Stimulated activated CD8-positive, alpha-beta memory T cell treated with anti-CD3 and anti-CD28 coated beads, Interleukin-4, amount 100 ng/mL, for 24 hours (primary cell): ENCODE results near the gene KRTAP5-6.
A peak's percentile ranks its signal among the peaks of the same experiment; 100 is the strongest.
"Not testable (repeated sequence)": the region's sequence is repeated elsewhere in the genome, so short reads cannot be mapped to it uniquely, and the experiment has no call there.

Experiments
- DNase-seq: peaks from one replicate; pipeline ENCODE4 v3.0.0-alpha.2; 2020; ENCODE audit warnings: low read depth

Gene KRTAP5-6

DNA sequence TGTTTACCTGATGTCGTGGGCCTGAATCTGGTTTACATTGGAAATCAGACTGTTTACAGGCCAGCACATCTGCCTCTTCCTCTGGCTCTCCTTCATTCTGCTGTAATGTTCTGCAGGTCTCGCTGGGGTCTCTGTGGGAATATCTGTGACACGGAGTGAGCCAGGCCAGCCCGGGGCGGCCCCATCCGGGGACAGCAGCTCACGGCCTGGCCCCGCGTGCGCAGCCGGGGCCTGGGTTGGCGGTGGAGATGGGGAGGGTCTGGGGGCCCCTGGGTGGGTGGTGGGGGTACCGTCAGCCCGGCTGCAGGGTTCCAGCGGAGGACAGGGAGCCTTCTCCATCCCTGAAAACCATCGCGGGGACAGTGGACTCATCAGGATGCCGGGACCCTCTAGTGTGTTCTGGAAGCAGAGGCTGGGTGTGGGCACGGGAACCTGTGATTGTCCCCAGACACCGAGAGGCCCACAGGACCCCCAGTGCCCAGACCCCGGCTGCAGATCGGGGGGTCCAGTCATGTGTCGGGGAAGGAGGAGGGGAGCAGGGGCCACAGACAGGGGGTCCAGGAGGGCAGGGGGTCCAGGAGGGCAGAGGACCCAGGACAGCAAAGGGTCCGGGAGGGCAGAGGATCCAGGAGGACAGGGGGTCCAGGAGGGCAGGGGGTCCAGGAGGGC lies 13.0 kb upstream of the KRTAP5-6 start:
- not testable (repeated sequence) for DNase-seq

DNA sequence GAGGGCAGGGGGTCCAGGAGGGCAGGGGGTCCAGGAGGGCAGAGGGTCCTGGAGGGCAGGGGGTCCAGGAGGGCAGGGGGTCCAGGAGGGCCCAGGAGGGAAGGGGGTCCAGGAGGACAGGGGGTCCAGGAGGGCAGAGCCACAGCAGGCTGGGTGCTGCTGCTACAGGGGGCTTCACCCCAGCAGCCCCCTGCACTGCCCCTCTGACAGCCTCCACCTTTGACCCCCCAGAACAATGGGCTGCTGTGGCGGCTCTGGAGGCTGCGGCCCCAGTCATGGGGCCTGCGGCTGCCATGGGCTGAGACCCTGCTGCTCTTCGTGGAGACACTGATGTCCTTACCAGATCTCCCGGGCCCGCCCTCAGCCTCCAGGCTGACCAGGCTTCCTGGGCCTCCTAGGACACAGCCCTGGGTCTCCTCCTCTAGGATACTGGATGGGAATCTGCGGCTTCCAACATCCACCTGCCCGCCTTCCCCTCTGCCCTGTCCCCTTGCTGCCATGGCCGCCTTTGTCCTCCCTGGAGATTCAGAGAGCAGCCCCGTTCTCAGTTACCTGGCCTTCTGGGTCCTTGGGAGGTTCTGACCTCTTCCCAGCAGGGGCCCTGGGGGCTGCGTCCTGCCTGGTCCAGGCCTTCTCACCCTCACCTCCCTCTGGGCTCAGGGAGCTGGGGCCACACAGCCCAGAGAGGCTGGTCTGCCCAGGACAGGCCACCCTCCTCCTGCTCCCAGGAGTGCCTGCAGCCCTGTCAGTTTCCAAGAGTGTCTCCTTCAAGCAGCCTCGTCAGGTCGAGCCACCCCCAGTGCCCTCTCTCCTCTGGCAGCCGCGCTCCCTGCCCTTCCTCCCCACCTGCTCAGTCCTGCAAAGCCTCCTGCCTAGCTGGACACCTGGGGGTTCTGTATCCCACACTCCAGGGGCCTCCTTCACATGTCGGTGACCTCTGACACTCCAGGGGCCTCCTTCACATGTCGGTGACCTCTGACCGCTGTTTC lies 11.8 kb upstream of the KRTAP5-6 start:
- DNase-seq = not testable (repeated sequence)

GRCh38 chr11:1686220-1686619 lies 10.8 kb upstream of the KRTAP5-6 start:
- DNase-seq = not testable (repeated sequence)

DNA sequence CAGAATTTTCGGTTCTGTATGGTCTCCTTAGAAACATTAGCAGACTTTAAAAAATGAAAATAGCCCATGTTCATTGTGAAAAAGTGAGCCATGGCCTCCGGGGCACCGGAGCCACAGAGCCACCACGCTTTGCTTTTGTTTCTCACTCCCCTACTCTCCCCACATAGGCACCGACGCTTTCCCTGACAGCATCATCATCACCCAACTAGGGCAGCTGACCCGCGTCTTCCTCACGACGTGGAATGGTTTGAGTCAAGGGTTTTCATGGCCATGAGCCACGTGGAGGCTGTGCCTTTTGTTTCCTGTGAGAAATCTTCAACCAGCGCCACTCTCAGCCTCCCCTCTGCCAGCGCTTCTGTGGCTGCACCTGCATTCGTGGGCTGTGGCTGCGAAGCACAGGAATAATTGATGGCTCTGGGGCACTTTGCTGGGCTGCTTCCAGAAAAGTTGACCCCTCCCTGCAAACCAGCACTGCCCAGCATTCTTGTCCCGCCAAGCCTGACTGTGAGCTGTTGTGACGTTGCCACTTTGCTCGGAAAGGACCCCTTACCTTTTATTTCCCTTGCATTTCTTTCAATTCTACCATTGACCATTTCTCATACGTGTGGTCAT lies 8.6 kb upstream of the KRTAP5-6 start:
- not testable (repeated sequence) for DNase-seq

DNA sequence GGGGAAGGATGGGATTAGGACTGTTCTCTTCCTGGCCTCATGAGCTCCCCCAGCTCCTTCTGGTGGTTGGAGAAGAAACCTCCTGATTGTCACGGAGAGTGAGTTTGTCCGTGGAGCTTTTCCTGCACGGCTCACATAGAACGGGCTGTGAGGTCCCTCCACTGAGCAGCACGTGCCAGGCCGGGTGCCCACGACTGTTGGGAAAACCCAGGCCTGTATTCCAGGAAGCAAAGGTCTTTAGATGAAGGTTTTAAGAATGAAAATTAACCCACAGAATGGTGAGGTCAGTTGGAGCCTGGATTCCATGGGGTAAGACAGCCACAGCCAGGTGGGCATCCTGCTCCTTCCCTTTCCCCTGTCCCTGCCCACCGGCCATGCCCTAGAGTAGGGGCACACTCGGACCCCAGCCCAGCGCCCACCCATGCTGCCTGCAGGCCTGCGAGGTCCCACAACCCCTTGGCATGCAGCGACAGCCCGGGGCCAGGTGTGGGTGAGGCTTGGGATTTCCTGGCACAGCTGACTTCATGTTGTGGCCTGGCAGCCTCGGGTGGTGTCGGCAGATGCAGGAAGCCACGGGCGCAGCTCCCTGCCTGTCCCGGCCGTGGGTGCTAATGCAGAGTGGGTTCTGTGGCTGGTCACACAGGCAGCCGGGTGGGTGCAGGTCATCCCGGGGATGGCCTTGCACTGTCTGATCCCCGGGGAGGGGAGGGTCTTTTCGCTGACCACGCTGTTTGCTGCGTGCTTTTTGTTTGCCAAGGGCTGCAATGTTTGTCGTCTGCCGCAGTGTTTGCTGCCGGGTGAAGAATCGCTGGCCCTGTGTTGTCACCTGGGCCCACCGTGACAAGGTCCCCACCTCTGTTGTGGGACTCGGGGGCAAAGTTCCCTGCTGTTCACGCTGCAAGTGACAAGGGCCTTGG lies 7.5 kb upstream of the KRTAP5-6 start:
- DNase-seq = not testable (repeated sequence)

DNA sequence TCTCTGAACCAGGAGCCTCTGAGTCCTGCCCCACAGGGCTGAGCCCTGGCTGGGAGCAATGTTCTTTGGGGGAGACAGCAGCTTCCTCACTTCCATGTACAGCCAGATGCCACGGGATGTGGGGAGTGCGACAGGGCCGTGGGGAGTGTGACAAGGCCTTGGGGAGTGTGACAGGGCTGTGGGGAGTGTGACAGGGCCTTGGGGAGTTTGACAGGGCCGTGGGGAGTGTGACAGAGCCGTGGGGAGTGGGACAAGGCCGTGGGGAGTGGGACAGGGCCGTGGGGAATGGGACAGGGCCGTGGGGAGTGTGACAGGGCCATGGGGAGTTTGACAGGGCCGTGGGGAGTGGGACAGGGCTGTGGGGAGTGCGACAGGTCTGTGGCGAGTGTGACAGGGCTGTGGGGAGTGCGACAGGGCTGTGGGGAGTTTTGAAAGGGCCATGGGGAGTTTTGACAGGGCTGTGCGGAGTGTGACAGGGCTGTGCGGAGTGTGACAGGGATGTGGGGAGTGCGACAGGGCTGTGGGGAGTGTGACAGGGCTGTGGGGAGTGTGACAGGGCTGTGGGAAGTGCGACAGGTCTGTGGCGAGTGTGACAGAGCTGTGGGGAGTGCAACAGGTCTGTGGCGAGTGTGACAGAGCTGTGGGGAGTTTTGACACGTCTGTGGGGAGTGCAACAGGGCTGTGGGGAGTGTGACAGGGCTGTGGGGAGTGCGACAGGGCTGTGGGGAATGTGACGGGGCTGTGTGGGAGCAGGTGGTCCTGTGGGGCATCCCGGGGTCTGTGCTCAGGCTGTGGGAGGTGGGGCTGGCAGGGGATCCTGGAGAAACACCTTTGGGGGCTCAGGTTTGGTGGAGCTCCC lies 6.6 kb upstream of the KRTAP5-6 start:
- DNase-seq = no peak

GRCh38 chr11:1691026-1691877 lies 5.7 kb upstream of the KRTAP5-6 start:
- no peak for DNase-seq

DNA sequence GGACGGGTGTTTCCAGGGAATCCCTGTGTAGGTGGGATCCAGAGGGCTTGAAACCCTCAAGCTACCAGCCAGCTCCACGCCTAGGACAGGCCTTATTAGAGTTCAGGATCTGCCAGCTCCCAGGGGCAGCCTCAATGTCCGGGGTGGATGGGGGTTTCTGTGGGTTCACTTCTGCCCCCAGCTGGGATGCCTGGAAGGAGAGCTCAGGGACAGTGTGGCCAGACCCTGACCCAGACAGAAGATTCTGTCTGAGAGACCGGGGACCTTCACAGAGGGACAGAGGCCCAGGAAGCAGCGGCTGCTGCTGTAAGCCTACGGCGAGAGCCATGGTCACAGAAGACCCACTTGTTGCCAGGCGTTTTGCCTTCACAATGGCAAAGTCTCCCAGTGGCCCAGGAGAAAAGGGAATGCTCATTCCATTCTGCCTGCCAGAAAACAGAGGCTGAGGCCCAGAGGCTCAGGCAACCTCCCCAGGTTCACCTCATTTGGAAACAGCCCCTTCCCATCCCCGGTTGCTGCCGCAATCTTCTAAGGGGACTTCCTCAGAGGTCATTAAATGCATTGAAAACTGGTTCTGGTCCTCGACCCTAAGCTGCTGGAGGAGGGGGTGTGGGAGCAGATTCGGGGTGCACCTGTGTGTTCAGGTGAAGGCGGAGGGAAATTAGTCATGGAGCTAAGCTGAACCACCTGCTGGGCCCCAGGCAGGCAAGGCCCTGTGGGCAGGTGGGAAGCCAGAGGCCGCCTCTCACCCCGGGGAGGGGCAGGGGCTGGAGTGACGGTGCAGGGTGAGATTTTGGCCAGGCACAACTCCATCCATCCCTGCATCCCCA lies 4.9 kb upstream of the KRTAP5-6 start:
- DNase-seq = no peak

DNA sequence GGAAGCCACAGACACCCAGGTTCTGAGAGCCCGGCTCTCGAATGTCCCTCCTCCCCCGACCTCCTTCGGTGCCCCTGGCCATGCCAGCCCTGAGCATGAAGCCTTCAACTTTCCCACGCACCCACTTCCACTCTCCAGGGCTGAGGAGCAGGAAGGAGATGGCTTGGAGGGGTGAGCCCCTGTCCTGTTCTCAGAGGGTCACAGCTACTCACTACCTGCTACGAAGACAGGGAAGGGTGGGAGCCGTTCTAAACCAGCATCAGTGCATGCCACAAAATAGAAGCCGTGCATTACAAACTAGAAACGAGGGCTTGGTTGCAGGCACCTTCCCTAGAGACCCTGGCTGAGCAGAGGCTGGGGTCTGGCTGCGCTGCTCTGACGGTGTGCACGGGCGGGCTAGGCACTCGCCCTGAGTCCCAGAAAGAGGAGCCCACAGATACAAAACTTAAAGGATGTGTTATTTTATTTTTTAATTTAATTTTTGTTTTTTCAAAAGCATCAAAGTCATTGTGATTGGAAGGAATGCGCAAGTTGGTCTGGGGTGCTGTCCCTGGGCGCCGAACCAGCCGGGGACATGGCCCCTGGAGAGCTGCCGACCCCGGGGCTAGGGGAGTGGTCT lies 4.2 kb upstream of the KRTAP5-6 start:
- no peak for DNase-seq

DNA sequence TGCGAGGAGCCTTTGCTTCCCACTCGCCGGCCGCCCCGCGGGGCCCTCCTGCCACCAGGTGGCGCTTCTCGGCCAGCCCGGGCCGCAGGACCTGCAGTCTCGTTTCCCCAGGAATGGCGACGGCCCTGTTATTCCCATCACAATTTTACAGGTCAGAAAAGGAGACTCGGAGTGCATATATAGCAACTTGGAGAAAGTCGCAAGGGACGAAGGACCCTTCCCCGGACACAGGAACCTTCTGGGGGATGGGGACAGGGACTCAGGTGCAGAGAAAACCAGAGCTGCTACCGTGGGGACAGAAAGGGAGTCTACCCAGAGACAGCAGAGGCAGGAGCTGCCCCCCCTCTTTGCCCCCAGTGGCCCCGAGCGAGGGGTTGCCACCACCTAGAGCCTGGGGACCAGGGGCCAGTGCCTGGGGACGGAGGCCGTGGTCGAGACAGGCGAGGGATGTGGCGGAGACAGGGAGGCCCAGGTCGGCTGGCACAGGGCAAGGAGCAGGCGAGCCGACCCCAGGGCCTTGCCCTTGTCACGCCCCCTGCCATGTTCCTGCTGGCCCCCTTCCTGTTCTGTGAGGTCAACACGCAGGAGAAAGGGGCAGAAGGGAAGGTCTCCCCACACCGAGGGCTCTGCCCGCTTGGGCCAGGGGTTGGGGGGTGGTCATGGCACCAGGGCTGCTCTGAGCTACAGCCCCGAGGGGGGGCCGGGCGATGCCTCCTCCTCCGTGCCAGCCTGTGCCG lies 3.5 kb upstream of the KRTAP5-6 start:
- DNase-seq = peak; percentile 51

DNA sequence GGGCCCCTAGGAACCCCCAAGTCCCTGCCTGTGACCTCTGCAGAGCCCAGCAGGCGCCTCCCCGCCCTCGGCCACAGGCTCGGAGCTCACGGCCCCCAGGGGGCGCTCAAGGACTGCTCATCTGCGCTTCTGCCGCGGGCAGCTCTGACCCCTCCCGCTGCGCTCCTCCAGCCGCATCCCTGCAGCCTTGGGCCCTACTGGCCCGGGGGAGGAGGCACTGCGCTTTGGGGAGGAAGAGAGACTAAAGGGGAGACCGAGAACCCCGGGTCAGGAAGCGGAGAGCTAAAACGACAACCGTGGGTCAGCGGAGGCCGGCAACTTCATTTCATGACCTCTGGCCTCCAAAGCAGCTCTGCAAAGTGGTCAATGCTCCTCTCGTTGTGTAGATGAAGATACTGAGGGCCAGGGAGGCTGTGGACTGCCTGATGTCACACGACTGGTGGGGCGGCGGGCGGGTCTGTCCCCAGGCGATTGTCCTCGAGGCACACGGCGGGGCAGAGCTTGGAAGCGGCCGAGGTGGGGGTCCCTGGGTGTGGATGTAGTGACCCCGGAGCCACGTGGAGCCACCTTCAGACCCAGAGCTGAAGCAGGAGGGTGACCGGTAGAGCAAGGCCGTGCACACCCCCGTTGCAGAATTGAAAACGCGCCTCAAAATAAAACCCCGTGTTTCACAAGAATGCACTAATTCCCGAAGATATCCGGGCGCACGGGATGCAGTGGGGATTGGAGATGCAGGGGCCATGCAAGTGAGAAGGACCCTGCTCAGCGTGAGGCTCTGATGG lies 2.7 kb upstream of the KRTAP5-6 start:
- peak; percentile 77 for DNase-seq

GRCh38 chr11:1694846-1695547 lies 2.0 kb upstream of the KRTAP5-6 start:
- no peak for DNase-seq

GRCh38 chr11:1695548-1696108 lies 1.4 kb upstream of the KRTAP5-6 start:
- DNase-seq = no peak

DNA sequence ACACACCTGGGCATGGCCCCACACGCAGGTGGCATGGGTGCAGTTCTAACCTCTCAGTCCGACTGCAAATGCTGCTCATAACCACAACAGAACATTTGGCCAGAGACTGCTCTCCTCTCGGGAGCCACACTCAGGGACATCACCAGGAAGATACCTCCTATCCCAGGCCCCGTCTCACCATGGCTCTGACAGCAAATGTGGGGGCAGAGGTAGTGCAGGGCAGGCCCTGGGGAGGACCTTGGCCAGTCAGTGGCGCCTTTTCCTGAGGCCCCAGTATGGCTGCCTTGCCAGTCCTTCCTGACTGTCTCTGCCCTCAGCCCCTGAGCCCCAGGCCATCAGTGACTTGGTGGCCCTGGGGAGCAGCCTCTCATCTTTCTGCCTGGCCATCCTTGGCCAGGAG lies 2.8 kb downstream of the KRTAP5-6 start:
- DNase-seq = no peak

GRCh38 chr11:1701091-1701807 lies 4.3 kb downstream of the KRTAP5-6 start:
- DNase-seq = no peak
